ENCODE results near the gene RGS6.

GRCh38 chr14:72254937-72255472 lies 322.8 kb downstream of the RGS6 start:
- TF ChIP-seq CTCF (IDR thresholded peaks at IDR 0.05 in 4 of 5, conservative IDR thresholded peaks at IDR 0.05 in 1 of 5), result no peak
- no peak for TF ChIP-seq POLR2A (IDR thresholded peaks at IDR 0.05)

All from gastrocnemius medialis (tissue), 4 donors.